ENCODE results near the gene FNDC3B. TPM values are rescaled to one million over a fixed set of nuclear protein-coding genes. Genes with fewer than 3 reads are reported as not detected.

The FNDC3B gene
- total RNA-seq, 1 experiment from 2014 or later: 173 TPM

GRCh38 chr3:172080503-172080902, 41.1 kb downstream of the FNDC3B start:
- no TSS peak for BruUV-seq (replicated peaks)
- no peak for ATAC-seq
- peak overlapping the region; percentile 37; the same call in 1 of the 2 replicates for H3K27ac ChIP-seq (ENCODE audit: low read length)
- peaks cover 44% of the 10 kb centered on the region for H3K4me1 ChIP-seq (ENCODE audit: control insufficient read depth, insufficient read depth, low read length)
- in situ Hi-C loops (cut with HindIII; ENCODE audit: low pct_unique_long_range_greater_than_20kb, low sequenced_read_pairs) (no loop called here), intact Hi-C loops (cut with micrococcal nuclease; ENCODE audit: unreplicated experiment) (no loop called here)
- no peaks in the 10 kb centered on the region for H3K27me3 ChIP-seq (ENCODE audit: control insufficient read depth, insufficient read depth, low read length)
- no peak for DNase-seq (ENCODE audit: low read depth, low spot score)
- no peaks in the 10 kb centered on the region for H3K36me3 ChIP-seq (ENCODE audit: control insufficient read depth, insufficient read depth, low read length)
- H3K4me3 ChIP-seq (ENCODE audit: low read depth in 2 of 2, low read length in 2 of 2): no peak overlapping the region
- no peaks in the 10 kb centered on the region for H3K9me3 ChIP-seq (ENCODE audit: control insufficient read depth, insufficient read depth, low read depth, low read length)
- ChIA-PET CTCF (no interaction called here), POLR2A (interaction anchor here (0.6 to 0.7 kb wide), 2 partner anchors 28 to 317 kb away, joined by 4 to 6 read pairs; no protein-coding TSS in a partner anchor)
- no peak for TF ChIP-seq SIN3A (IDR thresholded peaks at IDR 0.05; ENCODE audit: borderline replicate concordance, insufficient read depth, low read depth, low read length)
- no peak for TF ChIP-seq REST (IDR thresholded peaks at IDR 0.05; ENCODE audit: insufficient read depth in 1 of 2, low read depth in 2 of 2, low read length in 1 of 2)

DNA sequence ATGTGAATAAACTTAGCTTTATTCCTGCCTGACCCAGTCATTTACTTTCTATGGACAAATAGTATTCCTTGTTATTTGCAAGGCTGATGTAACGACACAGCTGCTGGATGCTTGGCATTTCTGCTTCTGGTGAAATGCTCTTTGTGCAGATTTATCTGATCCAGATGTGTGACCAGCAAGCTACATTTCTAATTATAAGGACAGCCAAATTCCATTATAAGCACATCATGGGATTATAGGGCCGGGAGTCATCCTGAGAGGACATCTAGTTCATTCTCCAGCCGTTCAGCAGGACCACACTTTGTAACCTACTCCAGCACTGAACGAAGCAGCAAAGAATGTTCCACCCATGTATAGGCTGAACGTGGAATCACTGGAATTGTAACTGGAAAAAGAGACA, 42.9 kb downstream of the FNDC3B start:
- no peak for TF ChIP-seq SIN3A (IDR thresholded peaks at IDR 0.05; ENCODE audit: borderline replicate concordance, insufficient read depth, low read depth, low read length)
- TF ChIP-seq REST (IDR thresholded peaks at IDR 0.05; ENCODE audit: insufficient read depth in 1 of 2, low read depth in 2 of 2, low read length in 1 of 2): no peak
- no peak for TF ChIP-seq POLR2AphosphoS5 (IDR thresholded peaks at IDR 0.05; ENCODE audit: low read depth, low read length)
- TF ChIP-seq TCF7L2 (IDR thresholded peaks at IDR 0.05; ENCODE audit: low read depth, low read length): no peak
- no peak for TF ChIP-seq CTCF (IDR thresholded peaks at IDR 0.05)
- DNase-seq (ENCODE audit: low read depth, low spot score) (no peak), ATAC-seq (no peak)
- in situ Hi-C loops (cut with HindIII; ENCODE audit: low pct_unique_long_range_greater_than_20kb, low sequenced_read_pairs): no loop called here
- no peaks in the 10 kb centered on the region for H3K36me3 ChIP-seq (ENCODE audit: control insufficient read depth, insufficient read depth, low read length)
- intact Hi-C loops (cut with micrococcal nuclease; ENCODE audit: unreplicated experiment): no loop called here
- BruUV-seq (replicated peaks): no TSS peak
- H3K27ac ChIP-seq (ENCODE audit: low read length): no peak overlapping the region; the same call in 1 of the 2 replicates
- POLR2A ChIA-PET: no interaction called here
- H3K4me1 ChIP-seq (ENCODE audit: control insufficient read depth, insufficient read depth, low read length): peaks cover 48% of the 10 kb centered on the region
- no peaks in the 10 kb centered on the region for H3K27me3 ChIP-seq (ENCODE audit: control insufficient read depth, insufficient read depth, low read length)
- no peak overlapping the region for H3K4me3 ChIP-seq (ENCODE audit: low read depth in 2 of 2, low read length in 2 of 2)
- no peaks in the 10 kb centered on the region for H3K9me3 ChIP-seq (ENCODE audit: control insufficient read depth, insufficient read depth, low read depth, low read length)
- CTCF ChIA-PET: no interaction called here
